ENCODE measurements around the gene APOF.

DNA sequence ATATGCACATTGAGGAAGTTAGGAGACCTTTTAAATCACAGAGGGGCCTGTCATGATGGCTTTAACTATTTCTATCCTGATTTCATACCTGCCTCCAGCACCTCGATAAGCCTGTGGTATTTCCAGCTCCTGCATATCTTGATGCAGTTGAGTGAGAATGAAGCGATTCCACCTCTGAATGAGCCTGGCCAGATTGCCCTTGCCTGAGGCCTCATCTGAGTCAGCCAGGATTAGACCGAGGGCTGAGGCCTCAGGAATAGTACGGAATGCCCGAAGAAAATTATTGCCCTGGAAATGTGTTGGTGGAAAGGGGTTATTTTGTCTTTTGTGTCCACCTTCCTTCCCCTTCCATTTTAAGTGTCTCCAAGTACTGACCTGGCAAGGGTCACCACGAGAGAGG, 38.5 kb downstream of the APOF start:
- TF ChIP-seq, protein P1, sequence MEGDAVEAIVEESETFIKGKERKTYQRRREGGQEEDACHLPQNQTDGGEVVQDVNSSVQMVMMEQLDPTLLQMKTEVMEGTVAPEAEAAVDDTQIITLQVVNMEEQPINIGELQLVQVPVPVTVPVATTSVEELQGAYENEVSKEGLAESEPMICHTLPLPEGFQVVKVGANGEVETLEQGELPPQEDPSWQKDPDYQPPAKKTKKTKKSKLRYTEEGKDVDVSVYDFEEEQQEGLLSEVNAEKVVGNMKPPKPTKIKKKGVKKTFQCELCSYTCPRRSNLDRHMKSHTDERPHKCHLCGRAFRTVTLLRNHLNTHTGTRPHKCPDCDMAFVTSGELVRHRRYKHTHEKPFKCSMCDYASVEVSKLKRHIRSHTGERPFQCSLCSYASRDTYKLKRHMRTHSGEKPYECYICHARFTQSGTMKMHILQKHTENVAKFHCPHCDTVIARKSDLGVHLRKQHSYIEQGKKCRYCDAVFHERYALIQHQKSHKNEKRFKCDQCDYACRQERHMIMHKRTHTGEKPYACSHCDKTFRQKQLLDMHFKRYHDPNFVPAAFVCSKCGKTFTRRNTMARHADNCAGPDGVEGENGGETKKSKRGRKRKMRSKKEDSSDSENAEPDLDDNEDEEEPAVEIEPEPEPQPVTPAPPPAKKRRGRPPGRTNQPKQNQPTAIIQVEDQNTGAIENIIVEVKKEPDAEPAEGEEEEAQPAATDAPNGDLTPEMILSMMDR (conservative IDR thresholded peaks at IDR 0.05) = no peak
- TF ChIP-seq ZFX (IDR thresholded peaks at IDR 0.05) = no peak
